ENCODE measurements around the gene CAMK4.

GRCh38 chr5:111372799-111373198 lies 148.6 kb downstream of the CAMK4 start:
- TF ChIP-seq POLR2AphosphoS5 (IDR thresholded peaks at IDR 0.05) (no peak), CTCF (IDR thresholded peaks at IDR 0.05) (no peak)

Data from transverse colon (tissue), 4 donors.